22Rv1 (cell line): ENCODE results near the gene TWF1.
A peak's percentile ranks its signal among the peaks of the same experiment; 100 is the strongest.
"Not testable (repeated sequence)": the region's sequence is repeated elsewhere in the genome, so short reads cannot be mapped to it uniquely, and the experiment has no call there.

Source experiments
- H3K27ac ChIP-seq: fragments of 450-650 bp; 2 replicates; pipeline ENCODE4 v1.5.1; 2017
- ZFX ChIP-seq: fragments of 450-650 bp; IDR thresholded peaks from 2 replicates; pipeline ENCODE4 v1.6.1; 2017; ENCODE audit warnings: antibody characterized with exemption, borderline replicate concordance
- TF ChIP-seq, protein P1 (sequence below): fragments of 450-650 bp; IDR thresholded peaks from 2 replicates; pipeline ENCODE4 v1.5.1; 2017; ENCODE audit warnings: mild to moderate bottlenecking

The TWF1 gene

DNA sequence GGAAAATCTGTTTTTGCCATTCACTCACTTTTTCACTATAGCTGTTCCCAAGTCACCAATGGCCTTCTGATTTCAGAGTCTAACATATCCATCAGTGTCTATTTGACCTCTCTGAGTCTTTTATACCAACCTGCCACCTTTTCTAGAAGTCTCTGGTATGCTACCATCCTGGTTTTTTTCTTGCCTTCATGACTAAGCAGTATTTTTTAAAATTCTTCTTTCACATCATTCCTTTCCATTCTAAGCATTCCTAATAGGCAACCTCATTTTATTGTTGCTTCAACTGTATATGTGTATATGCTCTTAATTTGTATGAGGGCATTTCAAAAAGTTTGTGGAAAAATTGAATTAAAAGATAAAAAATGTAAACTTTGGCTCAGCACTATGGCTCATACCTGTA lies 42.3 kb downstream of the TWF1 start:
- no peak overlapping the region for H3K27ac ChIP-seq
- TF ChIP-seq ZFX, result no peak
- TF ChIP-seq, protein P1, sequence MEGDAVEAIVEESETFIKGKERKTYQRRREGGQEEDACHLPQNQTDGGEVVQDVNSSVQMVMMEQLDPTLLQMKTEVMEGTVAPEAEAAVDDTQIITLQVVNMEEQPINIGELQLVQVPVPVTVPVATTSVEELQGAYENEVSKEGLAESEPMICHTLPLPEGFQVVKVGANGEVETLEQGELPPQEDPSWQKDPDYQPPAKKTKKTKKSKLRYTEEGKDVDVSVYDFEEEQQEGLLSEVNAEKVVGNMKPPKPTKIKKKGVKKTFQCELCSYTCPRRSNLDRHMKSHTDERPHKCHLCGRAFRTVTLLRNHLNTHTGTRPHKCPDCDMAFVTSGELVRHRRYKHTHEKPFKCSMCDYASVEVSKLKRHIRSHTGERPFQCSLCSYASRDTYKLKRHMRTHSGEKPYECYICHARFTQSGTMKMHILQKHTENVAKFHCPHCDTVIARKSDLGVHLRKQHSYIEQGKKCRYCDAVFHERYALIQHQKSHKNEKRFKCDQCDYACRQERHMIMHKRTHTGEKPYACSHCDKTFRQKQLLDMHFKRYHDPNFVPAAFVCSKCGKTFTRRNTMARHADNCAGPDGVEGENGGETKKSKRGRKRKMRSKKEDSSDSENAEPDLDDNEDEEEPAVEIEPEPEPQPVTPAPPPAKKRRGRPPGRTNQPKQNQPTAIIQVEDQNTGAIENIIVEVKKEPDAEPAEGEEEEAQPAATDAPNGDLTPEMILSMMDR, result no peak

GRCh38 chr12:43762596-43762995 lies 43.5 kb downstream of the TWF1 start:
- H3K27ac ChIP-seq, result no peak overlapping the region
- no peak for TF ChIP-seq ZFX
- TF ChIP-seq, protein P1, result no peak

GRCh38 chr12:43761500-43761899 lies 44.6 kb downstream of the TWF1 start:
- H3K27ac ChIP-seq, result no peak overlapping the region
- TF ChIP-seq, protein P1, result no peak
- no peak for TF ChIP-seq ZFX

DNA sequence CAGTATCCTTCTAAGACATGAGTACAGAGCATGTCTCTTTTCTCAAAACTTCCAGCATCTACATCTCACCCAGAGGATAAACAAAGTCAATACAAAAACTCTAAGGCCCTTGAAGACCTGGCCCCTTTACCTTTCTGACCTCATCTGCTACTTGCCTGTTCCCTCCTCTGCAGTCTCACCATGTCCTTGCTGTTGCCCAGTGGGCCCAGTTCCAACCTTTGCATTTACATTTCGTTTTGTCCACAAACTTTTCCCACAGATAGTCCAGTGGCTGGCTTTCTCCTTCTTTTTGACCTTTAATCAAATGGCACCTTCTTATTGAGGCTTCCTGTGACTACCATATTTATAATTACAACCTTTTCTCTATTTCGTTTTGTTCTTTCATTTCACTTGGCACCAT lies 45.7 kb downstream of the TWF1 start:
- H3K27ac ChIP-seq, result peak overlapping the region; percentile 88; the same call in 1 of the 2 replicates

GRCh38 chr12:43758728-43759563 lies 47.2 kb downstream of the TWF1 start, which contains the start of the genes IRAK4 and PUS7L:
IRAK4 (plus strand) TSS chr12:43758951; CDS start chr12:43768112, 9,161 bp downstream.
PUS7L (minus strand) TSS chr12:43758790; CDS start chr12:43755245, 3,545 bp downstream.
- no peak for TF ChIP-seq ZFX
- TF ChIP-seq, protein P1, result peak; percentile 50
- peak within 1 kb of the TSS; percentile 88 for H3K27ac ChIP-seq

More for the DNA sequence above, 45.7 kb downstream of the TWF1 start:
- TF ChIP-seq, protein P1, result no peak
- TF ChIP-seq ZFX, result no peak

DNA sequence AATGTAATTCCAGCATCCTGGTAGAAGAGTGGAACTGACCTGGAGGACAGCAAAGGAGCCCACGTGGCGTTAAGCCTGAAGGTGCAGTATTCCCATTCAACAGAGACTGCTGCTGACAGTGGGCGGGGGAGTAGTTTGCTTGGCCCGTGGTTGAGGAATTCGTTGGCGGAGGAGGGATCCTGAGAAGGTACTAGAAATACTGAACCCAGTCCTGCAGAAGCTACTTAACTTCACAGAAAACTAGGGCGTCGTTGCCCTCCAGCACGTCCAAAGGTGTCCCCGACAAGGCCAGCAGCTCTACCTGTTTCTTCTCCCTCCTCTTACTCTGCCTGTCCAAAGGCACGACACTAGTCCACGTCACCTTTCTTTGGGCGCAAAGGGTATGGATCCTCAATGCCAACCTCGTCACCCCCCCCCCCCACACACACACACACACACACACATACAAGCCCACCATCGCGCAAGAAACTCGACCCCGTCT lies 47.8 kb downstream of the TWF1 start:
- peak overlapping the region; percentile 88 for H3K27ac ChIP-seq
- TF ChIP-seq, protein P1, result no peak
- no peak for TF ChIP-seq ZFX

DNA sequence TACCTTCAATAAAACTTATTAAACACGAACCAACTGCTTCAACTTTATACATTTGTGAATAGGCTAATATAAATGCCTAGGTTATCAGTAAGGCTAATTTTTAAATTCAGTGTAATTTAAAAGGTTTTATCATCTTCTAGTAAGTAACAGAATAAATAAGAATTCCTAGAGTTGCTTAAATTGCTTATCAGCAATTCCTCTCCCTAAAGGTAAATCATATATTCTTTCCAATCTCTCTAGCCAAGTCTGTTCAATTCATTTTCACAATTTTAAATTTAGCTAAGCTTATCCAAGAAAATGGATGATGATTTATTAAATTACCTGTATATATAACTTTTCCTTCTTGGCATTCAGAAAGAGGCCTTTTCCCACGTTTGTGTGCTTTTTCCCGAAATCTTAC lies 52.1 kb downstream of the TWF1 start:
- no peak overlapping the region for H3K27ac ChIP-seq
- TF ChIP-seq, protein P1, result no peak
- no peak for TF ChIP-seq ZFX

- not testable (repeated sequence) for H3K27ac ChIP-seq
Observed at GRCh38 chr12:43751360-43751759, 54.8 kb downstream of the TWF1 start.
